GM12878 (cell line): Measurements from ENCODE around the gene CSMD2. TPM values are rescaled to one million over a fixed set of nuclear protein-coding genes. Genes with fewer than 3 reads are reported as not detected.

ENCODE experiments used
- BHLHE40 ChIP-seq, 2 experiments: fragments of 450-650 bp in 1 of 2; IDR thresholded peaks; 2 replicates each; pipeline ENCODE4 v1.6.1; 2011 to 2017; ENCODE audit warnings: low read depth in 2 of 2, borderline replicate concordance in 1 of 2, improper control_type of control experiment in 1 of 2, low read length in 1 of 2, mild to moderate bottlenecking in 1 of 2
- CEBPB ChIP-seq, 2 experiments: fragments of 150-350 bp in 1 of 2; IDR thresholded peaks; 2 replicates each; pipeline ENCODE4 v1.6.1; 2012 to 2014; ENCODE audit warnings: low read depth in 2 of 2, low read length in 2 of 2, borderline replicate concordance in 1 of 2, inconsistent platforms in 1 of 2
- IKZF2 ChIP-seq, 2 experiments: fragments of 450-650 bp; IDR thresholded peaks; 2 replicates each; pipeline ENCODE4 v1.6.1; 2017; ENCODE audit warnings: mild to moderate bottlenecking in 2 of 2, moderate library complexity in 2 of 2
- KAT2A ChIP-seq: conservative IDR thresholded peaks from 2 replicates; pipeline ENCODE4 v1.6.1; 2011; ENCODE audit warnings: low read depth, low read length; ENCODE audit not compliant: control insufficient read depth
- NFYB ChIP-seq: IDR thresholded peaks from 2 replicates; pipeline ENCODE4 v1.6.1; 2011; ENCODE audit warnings: low read depth, mild to moderate bottlenecking, low read length, improper control_type of control experiment, moderate library complexity; ENCODE audit not compliant: insufficient read depth
- NRF1 ChIP-seq: conservative IDR thresholded peaks from 2 replicates; pipeline ENCODE4 v1.6.1; 2011; ENCODE audit warnings: mild to moderate bottlenecking, low read depth, low read length, improper control_type of control experiment
- RUNX3 ChIP-seq: IDR thresholded peaks from 2 replicates; pipeline ENCODE4 v1.6.1; 2012; ENCODE audit warnings: low read length, inconsistent platforms
- SIN3A ChIP-seq: IDR thresholded peaks from 2 replicates; pipeline ENCODE4 v1.6.1; 2012; ENCODE audit warnings: low read depth, low read length, improper control_type of control experiment
- SUZ12 ChIP-seq: fragments of 200-600 bp; sonication (generic); IDR thresholded peaks from one replicate; pipeline ENCODE4 v1.6.1; 2018; ENCODE audit warnings: antibody characterized with exemption, mild to moderate bottlenecking; ENCODE audit not compliant: unreplicated experiment
- TBL1XR1 ChIP-seq: IDR thresholded peaks from 2 replicates; pipeline ENCODE4 v1.6.1; 2012; ENCODE audit warnings: low read depth, low read length, improper control_type of control experiment
- polyA plus RNA-seq, 11 experiments: library from polyadenylated mRNA; depleted of rRNA in 4 of 11; unstranded in 6 of 11; stranded (reverse) in 5 of 11; fragments of >200 nt; fragmentation: Nextera tagmentation in 4 of 11; fragmentation: Illumina TruSeq in 1 of 11; extraction: Ambion mirVana in 4 of 11; extraction: Trizol in 1 of 11; gene quantifications; 1 replicate in 1 of 11; 2 replicates in 10 of 11; pipeline versions ENCODE4 v1.2.1 to v1.2.3, GENCODE V29; 2011 to 2016; ENCODE audit warnings: inconsistent platforms in 2 of 11, missing spikeins in 2 of 11, low read depth in 1 of 11
- total RNA-seq, 4 experiments: library from RNA; depleted of rRNA in 3 of 4; stranded (reverse); fragments of >200 nt in 3 of 4; fragmentation: Illumina TruSeq in 1 of 4; extraction: Trizol in 1 of 4; gene quantifications; 2 replicates each; pipeline versions ENCODE4 v1.2.1 to v1.2.3, GENCODE V29; 2013 to 2021
- TF ChIP-seq, protein P1 (sequence below): IDR thresholded peaks from 2 replicates; pipeline ENCODE4 v1.6.1; 2012; ENCODE audit warnings: improper control_type of control experiment, low read depth, low read length; ENCODE audit not compliant: insufficient replicate concordance
- TF ChIP-seq, protein P2 (sequence below): fragments of 450-650 bp; IDR thresholded peaks from 2 replicates; pipeline ENCODE4 v1.6.1; 2017; ENCODE audit warnings: mild to moderate bottlenecking, moderate library complexity
- TF ChIP-seq, protein P3 (sequence below): fragments of 450-650 bp; IDR thresholded peaks from 2 replicates; pipeline ENCODE4 v1.6.1; 2017; ENCODE audit warnings: antibody characterized with exemption, mild to moderate bottlenecking, moderate library complexity
- TF ChIP-seq, protein P4 (sequence below): fragments of 450-650 bp; IDR thresholded peaks from 2 replicates; pipeline ENCODE4 v1.6.1; 2017; ENCODE audit warnings: low read depth, mild to moderate bottlenecking, moderate library complexity

Gene CSMD2
- total and polyA plus RNA-seq, 10 of the 15 experiments (the other 5 are each of a cell fraction or from before 2014, with no cell fraction given), result under 0.01 TPM; not detected in 9

DNA sequence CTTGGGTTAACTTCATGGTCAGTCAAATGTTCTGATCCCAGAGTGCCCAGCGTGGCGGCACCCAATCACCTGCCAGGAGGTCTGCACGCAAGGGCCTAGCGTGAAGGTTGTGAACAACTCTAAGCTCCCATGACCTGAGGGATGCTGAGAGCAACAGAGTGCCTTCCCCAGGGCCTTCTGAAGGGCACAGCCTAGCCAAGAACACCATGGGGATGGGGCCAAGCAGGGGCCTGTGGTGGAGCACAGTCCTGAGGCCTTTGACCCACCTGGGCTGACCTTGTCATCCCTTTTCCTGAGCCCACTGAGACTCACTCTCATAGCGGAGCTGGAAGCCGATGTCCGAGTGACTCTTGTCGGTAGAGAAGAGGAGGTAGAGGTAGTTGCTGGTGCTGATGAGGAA lies 440.0 kb downstream of the CSMD2 start (continued):
- TF ChIP-seq, protein P1, sequence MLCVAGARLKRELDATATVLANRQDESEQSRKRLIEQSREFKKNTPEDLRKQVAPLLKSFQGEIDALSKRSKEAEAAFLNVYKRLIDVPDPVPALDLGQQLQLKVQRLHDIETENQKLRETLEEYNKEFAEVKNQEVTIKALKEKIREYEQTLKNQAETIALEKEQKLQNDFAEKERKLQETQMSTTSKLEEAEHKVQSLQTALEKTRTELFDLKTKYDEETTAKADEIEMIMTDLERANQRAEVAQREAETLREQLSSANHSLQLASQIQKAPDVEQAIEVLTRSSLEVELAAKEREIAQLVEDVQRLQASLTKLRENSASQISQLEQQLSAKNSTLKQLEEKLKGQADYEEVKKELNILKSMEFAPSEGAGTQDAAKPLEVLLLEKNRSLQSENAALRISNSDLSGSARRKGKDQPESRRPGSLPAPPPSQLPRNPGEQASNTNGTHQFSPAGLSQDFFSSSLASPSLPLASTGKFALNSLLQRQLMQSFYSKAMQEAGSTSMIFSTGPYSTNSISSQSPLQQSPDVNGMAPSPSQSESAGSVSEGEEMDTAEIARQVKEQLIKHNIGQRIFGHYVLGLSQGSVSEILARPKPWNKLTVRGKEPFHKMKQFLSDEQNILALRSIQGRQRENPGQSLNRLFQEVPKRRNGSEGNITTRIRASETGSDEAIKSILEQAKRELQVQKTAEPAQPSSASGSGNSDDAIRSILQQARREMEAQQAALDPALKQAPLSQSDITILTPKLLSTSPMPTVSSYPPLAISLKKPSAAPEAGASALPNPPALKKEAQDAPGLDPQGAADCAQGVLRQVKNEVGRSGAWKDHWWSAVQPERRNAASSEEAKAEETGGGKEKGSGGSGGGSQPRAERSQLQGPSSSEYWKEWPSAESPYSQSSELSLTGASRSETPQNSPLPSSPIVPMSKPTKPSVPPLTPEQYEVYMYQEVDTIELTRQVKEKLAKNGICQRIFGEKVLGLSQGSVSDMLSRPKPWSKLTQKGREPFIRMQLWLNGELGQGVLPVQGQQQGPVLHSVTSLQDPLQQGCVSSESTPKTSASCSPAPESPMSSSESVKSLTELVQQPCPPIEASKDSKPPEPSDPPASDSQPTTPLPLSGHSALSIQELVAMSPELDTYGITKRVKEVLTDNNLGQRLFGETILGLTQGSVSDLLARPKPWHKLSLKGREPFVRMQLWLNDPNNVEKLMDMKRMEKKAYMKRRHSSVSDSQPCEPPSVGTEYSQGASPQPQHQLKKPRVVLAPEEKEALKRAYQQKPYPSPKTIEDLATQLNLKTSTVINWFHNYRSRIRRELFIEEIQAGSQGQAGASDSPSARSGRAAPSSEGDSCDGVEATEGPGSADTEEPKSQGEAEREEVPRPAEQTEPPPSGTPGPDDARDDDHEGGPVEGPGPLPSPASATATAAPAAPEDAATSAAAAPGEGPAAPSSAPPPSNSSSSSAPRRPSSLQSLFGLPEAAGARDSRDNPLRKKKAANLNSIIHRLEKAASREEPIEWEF, result no peak
- no peak for TF ChIP-seq SIN3A
- no peak for TF ChIP-seq BHLHE40 (IDR thresholded peaks at IDR 0.05; ENCODE audit: borderline replicate concordance in 1 of 2, low read depth in 2 of 2, low read length in 1 of 2)
- TF ChIP-seq, protein P2, sequence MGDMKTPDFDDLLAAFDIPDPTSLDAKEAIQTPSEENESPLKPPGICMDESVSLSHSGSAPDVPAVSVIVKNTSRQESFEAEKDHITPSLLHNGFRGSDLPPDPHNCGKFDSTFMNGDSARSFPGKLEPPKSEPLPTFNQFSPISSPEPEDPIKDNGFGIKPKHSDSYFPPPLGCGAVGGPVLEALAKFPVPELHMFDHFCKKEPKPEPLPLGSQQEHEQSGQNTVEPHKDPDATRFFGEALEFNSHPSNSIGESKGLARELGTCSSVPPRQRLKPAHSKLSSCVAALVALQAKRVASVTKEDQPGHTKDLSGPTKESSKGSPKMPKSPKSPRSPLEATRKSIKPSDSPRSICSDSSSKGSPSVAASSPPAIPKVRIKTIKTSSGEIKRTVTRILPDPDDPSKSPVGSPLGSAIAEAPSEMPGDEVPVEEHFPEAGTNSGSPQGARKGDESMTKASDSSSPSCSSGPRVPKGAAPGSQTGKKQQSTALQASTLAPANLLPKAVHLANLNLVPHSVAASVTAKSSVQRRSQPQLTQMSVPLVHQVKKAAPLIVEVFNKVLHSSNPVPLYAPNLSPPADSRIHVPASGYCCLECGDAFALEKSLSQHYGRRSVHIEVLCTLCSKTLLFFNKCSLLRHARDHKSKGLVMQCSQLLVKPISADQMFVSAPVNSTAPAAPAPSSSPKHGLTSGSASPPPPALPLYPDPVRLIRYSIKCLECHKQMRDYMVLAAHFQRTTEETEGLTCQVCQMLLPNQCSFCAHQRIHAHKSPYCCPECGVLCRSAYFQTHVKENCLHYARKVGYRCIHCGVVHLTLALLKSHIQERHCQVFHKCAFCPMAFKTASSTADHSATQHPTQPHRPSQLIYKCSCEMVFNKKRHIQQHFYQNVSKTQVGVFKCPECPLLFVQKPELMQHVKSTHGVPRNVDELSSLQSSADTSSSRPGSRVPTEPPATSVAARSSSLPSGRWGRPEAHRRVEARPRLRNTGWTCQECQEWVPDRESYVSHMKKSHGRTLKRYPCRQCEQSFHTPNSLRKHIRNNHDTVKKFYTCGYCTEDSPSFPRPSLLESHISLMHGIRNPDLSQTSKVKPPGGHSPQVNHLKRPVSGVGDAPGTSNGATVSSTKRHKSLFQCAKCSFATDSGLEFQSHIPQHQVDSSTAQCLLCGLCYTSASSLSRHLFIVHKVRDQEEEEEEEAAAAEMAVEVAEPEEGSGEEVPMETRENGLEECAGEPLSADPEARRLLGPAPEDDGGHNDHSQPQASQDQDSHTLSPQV, result no peak
- TF ChIP-seq KAT2A, result no peak
- no peak for TF ChIP-seq RUNX3
- no peak for TF ChIP-seq IKZF2 (IDR thresholded peaks at IDR 0.05)
- TF ChIP-seq, protein P3, sequence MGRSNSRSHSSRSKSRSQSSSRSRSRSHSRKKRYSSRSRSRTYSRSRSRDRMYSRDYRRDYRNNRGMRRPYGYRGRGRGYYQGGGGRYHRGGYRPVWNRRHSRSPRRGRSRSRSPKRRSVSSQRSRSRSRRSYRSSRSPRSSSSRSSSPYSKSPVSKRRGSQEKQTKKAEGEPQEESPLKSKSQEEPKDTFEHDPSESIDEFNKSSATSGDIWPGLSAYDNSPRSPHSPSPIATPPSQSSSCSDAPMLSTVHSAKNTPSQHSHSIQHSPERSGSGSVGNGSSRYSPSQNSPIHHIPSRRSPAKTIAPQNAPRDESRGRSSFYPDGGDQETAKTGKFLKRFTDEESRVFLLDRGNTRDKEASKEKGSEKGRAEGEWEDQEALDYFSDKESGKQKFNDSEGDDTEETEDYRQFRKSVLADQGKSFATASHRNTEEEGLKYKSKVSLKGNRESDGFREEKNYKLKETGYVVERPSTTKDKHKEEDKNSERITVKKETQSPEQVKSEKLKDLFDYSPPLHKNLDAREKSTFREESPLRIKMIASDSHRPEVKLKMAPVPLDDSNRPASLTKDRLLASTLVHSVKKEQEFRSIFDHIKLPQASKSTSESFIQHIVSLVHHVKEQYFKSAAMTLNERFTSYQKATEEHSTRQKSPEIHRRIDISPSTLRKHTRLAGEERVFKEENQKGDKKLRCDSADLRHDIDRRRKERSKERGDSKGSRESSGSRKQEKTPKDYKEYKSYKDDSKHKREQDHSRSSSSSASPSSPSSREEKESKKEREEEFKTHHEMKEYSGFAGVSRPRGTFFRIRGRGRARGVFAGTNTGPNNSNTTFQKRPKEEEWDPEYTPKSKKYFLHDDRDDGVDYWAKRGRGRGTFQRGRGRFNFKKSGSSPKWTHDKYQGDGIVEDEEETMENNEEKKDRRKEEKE, result no peak
- TF ChIP-seq, protein P4, sequence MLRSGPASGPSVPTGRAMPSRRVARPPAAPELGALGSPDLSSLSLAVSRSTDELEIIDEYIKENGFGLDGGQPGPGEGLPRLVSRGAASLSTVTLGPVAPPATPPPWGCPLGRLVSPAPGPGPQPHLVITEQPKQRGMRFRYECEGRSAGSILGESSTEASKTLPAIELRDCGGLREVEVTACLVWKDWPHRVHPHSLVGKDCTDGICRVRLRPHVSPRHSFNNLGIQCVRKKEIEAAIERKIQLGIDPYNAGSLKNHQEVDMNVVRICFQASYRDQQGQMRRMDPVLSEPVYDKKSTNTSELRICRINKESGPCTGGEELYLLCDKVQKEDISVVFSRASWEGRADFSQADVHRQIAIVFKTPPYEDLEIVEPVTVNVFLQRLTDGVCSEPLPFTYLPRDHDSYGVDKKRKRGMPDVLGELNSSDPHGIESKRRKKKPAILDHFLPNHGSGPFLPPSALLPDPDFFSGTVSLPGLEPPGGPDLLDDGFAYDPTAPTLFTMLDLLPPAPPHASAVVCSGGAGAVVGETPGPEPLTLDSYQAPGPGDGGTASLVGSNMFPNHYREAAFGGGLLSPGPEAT, result no peak
- TF ChIP-seq TBL1XR1, result no peak
- no peak for TF ChIP-seq NFYB
- TF ChIP-seq SUZ12, result no peak
- no peak for TF ChIP-seq NRF1
- no peak for TF ChIP-seq CEBPB (IDR thresholded peaks at IDR 0.05; ENCODE audit: borderline replicate concordance in 1 of 2, low read depth in 2 of 2, low read length in 2 of 2)
